Right lobe of liver (tissue), 4 donors: ENCODE measurements around the gene CLCN4.

Experiments used
- CTCF ChIP-seq, 4 donors: fragments of 200-600 bp in 3 of 4; fragments of 450-650 bp in 1 of 4; IDR thresholded peaks; one replicate each; pipeline versions ENCODE4 v1.5.1 to v1.8.0; 2016 to 2022; ENCODE audit warnings: antibody characterized with exemption in 4 of 4, mild to moderate bottlenecking in 2 of 4
- POLR2A ChIP-seq: fragments of 450-650 bp; IDR thresholded peaks from one replicate; pipeline ENCODE4 v1.6.1; 2017; ENCODE audit warnings: antibody characterized with exemption, mild to moderate bottlenecking
- donor health status: DM: no; HTN: no; CAD: no.
- donor health status: DM: no; HTN: no; CAD: no.
- donor health status: DM: no; HTN: yes; CAD: no.

GRCh38 chrX:10213716-10214115 is 56.9 kb downstream of the CLCN4 start:
- TF ChIP-seq POLR2A (no peak), CTCF (IDR thresholded peaks at IDR 0.05) (no peak)
